Measurements from ENCODE around the gene ABHD8.

- TF ChIP-seq CTCF (conservative IDR thresholded peaks at IDR 0.05 in 1 of 2, IDR thresholded peaks at IDR 0.05 in 1 of 2; ENCODE audit: low read depth in 1 of 2, low read length in 2 of 2) (no peak), EZH2 (IDR thresholded peaks at IDR 0.05; ENCODE audit: low read length, missing control alignments) (no peak)
Measured at GRCh38 chr19:17338433-17339078, 35.3 kb upstream of the ABHD8 start.
